Type B pancreatic cell (in vitro differentiated cells): ENCODE results near the gene COL4A3. TPM values are rescaled to one million over a fixed set of nuclear protein-coding genes. Genes with fewer than 3 reads are reported as not detected.

Experiments
- DNase-seq: peaks from one replicate; pipeline ENCODE4 v3.0.0; 2021; ENCODE audit warnings: mixed read lengths; ENCODE audit not compliant: unreplicated experiment; ENCODE audit errors: extremely low spot score
- H3K27ac Mint-ChIP-seq: 2 replicates; pipeline ENCODE4 v1.8.0; 2021; ENCODE audit warnings: mild to moderate bottlenecking, mixed read lengths
- H3K27me3 Mint-ChIP-seq: 2 replicates; pipeline ENCODE4 v1.8.0; 2021; ENCODE audit warnings: mixed read lengths
- H3K36me3 Mint-ChIP-seq: 2 replicates; pipeline ENCODE4 v1.8.0; 2021; ENCODE audit warnings: mixed read lengths
- H3K4me1 Mint-ChIP-seq: one replicate; pipeline ENCODE4 v1.8.0; 2021; ENCODE audit warnings: mixed read lengths; ENCODE audit not compliant: unreplicated experiment
- H3K4me3 Mint-ChIP-seq: 2 replicates; pipeline ENCODE4 v1.8.0; 2021; ENCODE audit warnings: mild to moderate bottlenecking, mixed read lengths
- H3K9me3 Mint-ChIP-seq: 2 replicates; pipeline ENCODE4 v1.8.0; 2021; ENCODE audit warnings: mixed read lengths
- CTCF ChIP-seq: fragments of 200-600 bp; sonication (generic); conservative IDR thresholded peaks from 2 replicates; pipeline ENCODE4 v1.5.0; 2021; ENCODE audit warnings: antibody characterized with exemption, mild to moderate bottlenecking
- total RNA-seq: library from RNA; stranded (reverse); gene quantifications from 2 replicates; pipeline ENCODE4 v1.2.1, GENCODE V29; 2021; ENCODE audit warnings: low replicate concordance

COL4A3 gene
- total RNA-seq, 1 donor from 2014 or later = 0.19 TPM

- H3K27me3 Mint-ChIP-seq = peaks cover 24% of the 10 kb centered on the region
- H3K27ac Mint-ChIP-seq = no peak overlapping the region
- H3K9me3 Mint-ChIP-seq = no peaks in the 10 kb centered on the region
- H3K36me3 Mint-ChIP-seq = no peaks in the 10 kb centered on the region
- no peak for TF ChIP-seq CTCF
- no peaks in the 10 kb centered on the region for H3K4me1 Mint-ChIP-seq
- no peak overlapping the region for H3K4me3 Mint-ChIP-seq
- DNase-seq = no peak
Observed at GRCh38 chr2:227123697-227124096, 40.7 kb upstream of the COL4A3 start.

GRCh38 chr2:227124811-227125210 lies 39.6 kb upstream of the COL4A3 start:
- Mint-ChIP-seq H3K4me1 (no peaks in the 10 kb centered on the region), H3K27me3 (peaks cover 29% of the 10 kb centered on the region), H3K9me3 (no peaks in the 10 kb centered on the region), H3K27ac (no peak overlapping the region), H3K36me3 (no peaks in the 10 kb centered on the region), H3K4me3 (no peak overlapping the region)
- no peak for TF ChIP-seq CTCF
- no peak for DNase-seq

- H3K9me3 Mint-ChIP-seq = no peaks in the 10 kb centered on the region
- no peak for DNase-seq
- no peaks in the 10 kb centered on the region for H3K36me3 Mint-ChIP-seq
- no peaks in the 10 kb centered on the region for H3K4me1 Mint-ChIP-seq
- H3K4me3 Mint-ChIP-seq = no peak overlapping the region
- TF ChIP-seq CTCF = no peak
- peaks cover 32% of the 10 kb centered on the region for H3K27me3 Mint-ChIP-seq
- H3K27ac Mint-ChIP-seq = no peak overlapping the region
Observed at GRCh38 chr2:227125506-227125905, 38.9 kb upstream of the COL4A3 start.

- no peaks in the 10 kb centered on the region for H3K9me3 Mint-ChIP-seq
- H3K36me3 Mint-ChIP-seq = no peaks in the 10 kb centered on the region
- no peak overlapping the region for H3K4me3 Mint-ChIP-seq
- TF ChIP-seq CTCF = no peak
- peak overlapping the region; percentile 12 for H3K27ac Mint-ChIP-seq
- no peaks in the 10 kb centered on the region for H3K4me1 Mint-ChIP-seq
- H3K27me3 Mint-ChIP-seq = peaks cover 40% of the 10 kb centered on the region
- DNase-seq = no peak
Observed at GRCh38 chr2:227127201-227127600, 37.2 kb upstream of the COL4A3 start.

- Mint-ChIP-seq H3K9me3 (no peaks in the 10 kb centered on the region), H3K4me1 (no peaks in the 10 kb centered on the region), H3K4me3 (no peak overlapping the region), H3K27ac (no peak overlapping the region), H3K27me3 (peaks cover 39% of the 10 kb centered on the region), H3K36me3 (no peaks in the 10 kb centered on the region)
- DNase-seq = no peak
- TF ChIP-seq CTCF = no peak
Observed at GRCh38 chr2:227130636-227131035, 33.8 kb upstream of the COL4A3 start.

DNA sequence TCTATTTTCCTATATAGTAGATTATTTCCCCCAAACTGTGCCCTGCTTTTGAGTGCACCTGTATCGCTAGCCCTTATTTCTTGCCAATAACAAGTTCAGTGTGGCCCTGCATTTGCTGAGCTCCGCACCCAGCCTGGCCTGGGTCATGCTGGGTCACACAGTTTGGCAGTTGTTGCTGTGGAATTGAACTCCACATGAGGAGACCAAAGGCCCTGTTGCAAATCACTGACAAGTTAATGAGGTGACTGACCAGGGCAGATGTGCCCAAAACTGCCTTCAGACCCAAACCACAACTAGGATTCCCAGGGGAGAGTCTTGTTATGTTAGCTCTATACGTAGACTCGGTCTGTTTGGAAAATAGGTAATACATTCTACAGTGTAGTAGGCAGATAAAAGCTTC lies 31.4 kb upstream of the COL4A3 start:
- H3K27ac Mint-ChIP-seq = no peak overlapping the region
- no peak overlapping the region for H3K4me3 Mint-ChIP-seq
- no peak for DNase-seq
- no peaks in the 10 kb centered on the region for H3K9me3 Mint-ChIP-seq
- H3K4me1 Mint-ChIP-seq = no peaks in the 10 kb centered on the region
- TF ChIP-seq CTCF = no peak
- no peaks in the 10 kb centered on the region for H3K36me3 Mint-ChIP-seq
- peaks cover 28% of the 10 kb centered on the region for H3K27me3 Mint-ChIP-seq
